Left cardiac atrium (tissue), 4 donors: Measurements from ENCODE around the gene CXCR5. TPM values are rescaled to one million over a fixed set of nuclear protein-coding genes. Genes with fewer than 3 reads are reported as not detected.

Experiments
- ATAC-seq, 2 donors: fragments of 200-7000 bp; cut with Tn5 transposase; one replicate each; pipeline ENCODE4 v1.9.1; 2020; ENCODE audit warnings: mild to moderate bottlenecking in 2 of 2, moderate library complexity in 2 of 2
- DNase-seq: peaks from one replicate; pipeline ENCODE4 v3.0.0-alpha.2; 2020
- intact Hi-C, 2 donors: fragments of 100-400 bp; cut with DNase I; formaldehyde crosslinking; loops; one replicate each; pipeline versions ENCODE4 v1.14.1 to v1.15.1; 2022 to 2023
- microRNA-seq, 2 donors: library from miRNA; unstranded; fragments of <30 nt; microRNA quantifications; one replicate each; pipeline ENCODE4 v1.2.0, GENCODE V29; 2020
- total RNA-seq, 2 donors: library from RNA; stranded (reverse); fragmentation: NEBNext Ultra II Directional; extraction: Animal tissue kit (Norgen Biotek cat#: 25700); gene quantifications; one replicate each; pipeline ENCODE4 v1.2.1, GENCODE V29; 2021
- donor health status: DM: no; HTN: yes; CAD: no.
- donor health status: DM: no; HTN: yes; CAD: no; lungs with severe emphysema.
- donor health status: DM: yes; HTN: yes; CAD: no.
- donor health status: Dilated cardiomyopathy.

CXCR5 gene
- total RNA-seq, 2 donors from 2014 or later: not detected

GRCh38 chr11:118938491-118939403 lies 55.1 kb downstream of the CXCR5 start:
- DNase-seq (no peak), ATAC-seq (no peak)

GRCh38 chr11:118939404-118939915 lies 55.8 kb downstream of the CXCR5 start:
- intact Hi-C loops: no loop called here
- ATAC-seq: no peak
- no peak for DNase-seq

More at GRCh38 chr11:118938491-118939403, 55.1 kb downstream of the CXCR5 start:
- intact Hi-C loops: no loop called here

GRCh38 chr11:118939953-118940598 lies 56.4 kb downstream of the CXCR5 start:
- DNase-seq (no peak), ATAC-seq (peak; percentile 43 to 56)
- intact Hi-C loops: loop anchor here in 1 of 2 donors (5.0 kb wide), 1 partner anchor 38 kb away; no protein-coding TSS in a partner anchor

- intact Hi-C loops: no loop called here
- DNase-seq (no peak), ATAC-seq (no peak)
Observed at GRCh38 chr11:118947091-118947490, 63.4 kb downstream of the CXCR5 start.

Small RNA genes within 50 kb of the gene (microRNA-seq; reads per million reads assigned to microRNA genes)
- gene MIR4492: 0.27 to 0.40 reads per million in 2 donors

Other genes starting within 250 kb of the CXCR5 start
- not detected for gene TREH, start 204.2 kb upstream of the CXCR5 start, total RNA-seq
- 100 to 1,000 TPM; 109 to 115 TPM for gene DDX6, start 92.7 kb upstream of the CXCR5 start, total RNA-seq
- gene BCL9L, start 42.0 kb downstream of the CXCR5 start, total RNA-seq: 10 to 100 TPM; 39.8 to 41.3 TPM
- gene UPK2, start 72.4 kb downstream of the CXCR5 start, total RNA-seq: not detected
- gene FOXR1, start 87.9 kb downstream of the CXCR5 start, total RNA-seq: not detected
- 10 to 100 TPM; 10.2 to 16.6 TPM for gene CENATAC, start 114.2 kb downstream of the CXCR5 start, total RNA-seq
- gene RPS25, start 134.5 kb downstream of the CXCR5 start, total RNA-seq: 100 to 1,000 TPM; 816 to 856 TPM
- 10 to 100 TPM; 29.4 to 47.1 TPM for gene TRAPPC4, start 134.9 kb downstream of the CXCR5 start, total RNA-seq
- 1 to 10 TPM; 7.2 to 8.4 TPM for gene SLC37A4, start 147.0 kb downstream of the CXCR5 start, total RNA-seq
- gene HYOU1, start 173.3 kb downstream of the CXCR5 start, total RNA-seq: 100 to 1,000 TPM; 114 to 122 TPM
- 10 to 100 TPM; 20.1 to 23.2 TPM for gene VPS11, start 183.9 kb downstream of the CXCR5 start, total RNA-seq
- 10 to 100 TPM; 19.8 to 23.2 TPM for gene HMBS, start 201.0 kb downstream of the CXCR5 start, total RNA-seq
- 10 to 100 TPM; 25.9 to 27.7 TPM for gene DPAGT1, start 218.0 kb downstream of the CXCR5 start, total RNA-seq
- gene C2CD2L, start 223.5 kb downstream of the CXCR5 start, total RNA-seq: 1 to 10 TPM; 8.7 to 9.3 TPM
- gene HINFP, start 237.7 kb downstream of the CXCR5 start, total RNA-seq: 10 to 100 TPM; 12.9 to 17.5 TPM